Endothelial cell of umbilical vein (primary cell): ENCODE results near the gene PDIA4. TPM values are rescaled to one million over a fixed set of nuclear protein-coding genes. Genes with fewer than 3 reads are reported as not detected.

Source experiments
- BruUV-seq: library from RNA; stranded (reverse); fragments of 400-500 nt; replicated peaks from 2 replicates; lab custom pipeline; 2021; lab: Mats Ljungman, UMichigan
- CTCF ChIA-PET: fragments of 300-600, 350-600 bp; sonication (Branson Sonifier 250); formaldehyde crosslinking; loops from one replicate; lab custom pipeline; 2021; ENCODE audit warnings: antibody characterized with exemption, inconsistent platforms; lab: Charles Lee
- POLR2A ChIA-PET: fragments of 300-600, 350-600 bp; sonication (Branson Sonifier 250); formaldehyde crosslinking; loops from one replicate; lab custom pipeline; 2021; ENCODE audit warnings: antibody characterized with exemption, inconsistent platforms; lab: Charles Lee
- DNase-seq: peaks from one replicate; pipeline ENCODE4 v3.0.0-alpha.2; 2011; ENCODE audit warnings: low read depth, low spot score
- FAIRE-seq: peaks from 2 replicates; lab custom pipeline; 2011; peaks lifted over from hg19 to GRCh38; lab: Jason Lieb, UNC
- H2AFZ ChIP-seq: 2 replicates; pipeline ENCODE4 v1.6.0; 2012; ENCODE audit warnings: low read depth, low read length, control low read depth, inconsistent platforms
- H3K27ac ChIP-seq: 2 replicates; pipeline ENCODE4 v1.5.1; 2011; ENCODE audit warnings: low read depth, mild to moderate bottlenecking, control low read depth, low read length, moderate library complexity; ENCODE audit not compliant: insufficient read depth
- H3K27me3 ChIP-seq, 2 experiments: 2 replicates each; pipeline versions ENCODE4 v1.6.0 to v1.6.1; 2011; ENCODE audit warnings: low read length in 2 of 2, mixed read lengths in 1 of 2; ENCODE audit not compliant: control insufficient read depth in 2 of 2, insufficient read depth in 2 of 2
- H3K36me3 ChIP-seq, 2 experiments: 2 replicates in 1 of 2; 3 replicates in 1 of 2; pipeline ENCODE4 v1.5.1; 2011; ENCODE audit warnings: low read length in 2 of 2, mild to moderate bottlenecking in 1 of 2, moderate library complexity in 1 of 2; ENCODE audit not compliant: control insufficient read depth in 2 of 2, insufficient read depth in 2 of 2; ENCODE audit errors: extremely low read depth in 1 of 2
- H3K4me1 ChIP-seq: 3 replicates; pipeline ENCODE4 v1.5.1; 2011; ENCODE audit warnings: mild to moderate bottlenecking, low read length; ENCODE audit not compliant: control insufficient read depth, insufficient read depth; ENCODE audit errors: extremely low read depth
- H3K4me2 ChIP-seq: 2 replicates; pipeline ENCODE4 v1.6.1; 2011; ENCODE audit warnings: low read length, control low read depth, mixed read lengths; ENCODE audit not compliant: insufficient read depth
- H3K4me3 ChIP-seq, 3 experiments: fragments of 200-600 bp in 1 of 3; sonication (generic), shearing (Covaris generic) in 1 of 3; replicated peaks in 1 of 3; 2 replicates each; pipeline ENCODE4 v1.5.1; 2011 to 2016; ENCODE audit warnings: control low read depth in 3 of 3, low read length in 3 of 3, mild to moderate bottlenecking in 2 of 3, inconsistent platforms in 1 of 3, low read depth in 1 of 3, moderate library complexity in 1 of 3; ENCODE audit not compliant: insufficient read depth in 1 of 3
- H3K79me2 ChIP-seq: 2 replicates; pipeline ENCODE4 v1.6.0; 2012; ENCODE audit warnings: low read length, inconsistent platforms; ENCODE audit not compliant: control insufficient read depth, insufficient read depth
- H3K9ac ChIP-seq: replicated peaks from 2 replicates; pipeline ENCODE3; 2011; ENCODE audit warnings: low read length, control low read depth; ENCODE audit not compliant: insufficient read depth; ENCODE audit errors: extremely low read depth
- H3K9me1 ChIP-seq: replicated peaks from 3 replicates; pipeline ENCODE4 v1.6.0; 2011; ENCODE audit warnings: mild to moderate bottlenecking, low read length; ENCODE audit not compliant: control insufficient read depth, insufficient read depth; ENCODE audit errors: extremely low read depth
- H3K9me3 ChIP-seq: replicated peaks from 2 replicates; pipeline ENCODE4 v1.5.1; 2012; ENCODE audit warnings: low read length, inconsistent platforms; ENCODE audit not compliant: control insufficient read depth, insufficient read depth
- H4K20me1 ChIP-seq: replicated peaks from 2 replicates; pipeline ENCODE3; 2011; ENCODE audit warnings: mild to moderate bottlenecking, low read length; ENCODE audit not compliant: control insufficient read depth, insufficient read depth; ENCODE audit errors: extremely low read depth
- GATA2 ChIP-seq: IDR thresholded peaks from 2 replicates; pipeline ENCODE4 v1.7.0; 2011; ENCODE audit warnings: low read depth, mild to moderate bottlenecking, moderate library complexity, mixed read lengths, low read length; ENCODE audit not compliant: insufficient read length, insufficient read depth
- JUN ChIP-seq: IDR thresholded peaks from 2 replicates; pipeline ENCODE4 v1.6.1; 2011; ENCODE audit warnings: borderline replicate concordance, low read depth; ENCODE audit not compliant: insufficient read length, insufficient read depth
- MYC ChIP-seq: IDR thresholded peaks from one replicate; pipeline ENCODE4 v1.6.1; 2011; ENCODE audit warnings: mild to moderate bottlenecking, low read depth, low read length
- POLR2A ChIP-seq: IDR thresholded peaks from 2 replicates; pipeline ENCODE4 v1.6.1; 2012; ENCODE audit warnings: low read depth, mild to moderate bottlenecking, control low read depth, low read length
- POLR2AphosphoS5 ChIP-seq: IDR thresholded peaks from 2 replicates; pipeline ENCODE4 v1.6.1; 2012; ENCODE audit warnings: low read depth, mild to moderate bottlenecking, control low read depth, low read length, moderate library complexity; ENCODE audit not compliant: insufficient read depth
- dilution Hi-C: fragments of 300-500 bp; cut with MboI; formaldehyde crosslinking; loops from one replicate; pipeline ENCODE4 v1.15.0; 2019; ENCODE audit warnings: low sequenced_read_pairs; ENCODE audit not compliant: extremely low pct_ligation_motif_present
- intact Hi-C: fragments of 100-400 bp; cut with micrococcal nuclease; formaldehyde crosslinking; loops from one replicate; pipeline ENCODE4 v1.10.0; 2022
- polyA plus RNA-seq, 4 experiments: library from polyadenylated mRNA; depleted of rRNA in 3 of 4; stranded (reverse) in 3 of 4; unstranded in 1 of 4; fragments of >200 nt; gene quantifications; 2 replicates each; pipeline versions ENCODE4 v1.2.1 to v1.2.3, GENCODE V29; 2011 to 2012; ENCODE audit warnings: missing spikeins in 1 of 4
- total RNA-seq: library from RNA; stranded (reverse); gene quantifications from 2 replicates; pipeline ENCODE4 v1.2.3, GENCODE V29; 2021
- TF ChIP-seq, protein P1 (sequence below), 2 donors: IDR thresholded peaks; 1 replicate in 1 of 2; 2 replicates in 1 of 2; pipeline ENCODE4 v1.5.1; 2011; ENCODE audit warnings: low read length in 2 of 2, mild to moderate bottlenecking in 2 of 2, moderate library complexity in 2 of 2, control low read depth in 1 of 2, inconsistent platforms in 1 of 2, low read depth in 1 of 2; ENCODE audit not compliant: insufficient read depth in 1 of 2; ENCODE audit errors: extremely low read depth in 1 of 2

The PDIA4 gene
- total and polyA plus RNA-seq, 2 donors (not counting 3 experiments of a cell fraction or from before 2014, with no cell fraction given): 217 to 308 TPM

DNA sequence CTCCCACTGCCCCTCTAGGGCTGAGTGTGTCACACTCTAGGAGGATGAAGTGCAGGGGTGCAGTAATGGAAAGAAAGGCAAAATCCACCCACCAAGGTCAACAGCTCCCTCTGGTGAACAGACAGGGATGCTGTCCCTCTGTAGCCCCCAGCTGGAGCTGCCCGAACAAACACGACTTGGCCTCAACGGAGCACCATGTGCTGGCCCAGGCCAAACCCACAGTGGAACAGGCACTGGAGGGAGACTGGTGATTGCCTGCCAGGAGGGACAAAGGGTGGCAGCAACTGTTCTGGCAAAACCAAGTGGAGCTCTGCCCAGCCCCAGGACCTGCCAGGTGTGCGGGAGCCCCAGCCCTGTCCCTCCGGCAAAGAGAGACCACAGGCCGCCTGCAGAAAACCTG, 20.7 kb downstream of the PDIA4 start:
- no peak for DNase-seq

DNA sequence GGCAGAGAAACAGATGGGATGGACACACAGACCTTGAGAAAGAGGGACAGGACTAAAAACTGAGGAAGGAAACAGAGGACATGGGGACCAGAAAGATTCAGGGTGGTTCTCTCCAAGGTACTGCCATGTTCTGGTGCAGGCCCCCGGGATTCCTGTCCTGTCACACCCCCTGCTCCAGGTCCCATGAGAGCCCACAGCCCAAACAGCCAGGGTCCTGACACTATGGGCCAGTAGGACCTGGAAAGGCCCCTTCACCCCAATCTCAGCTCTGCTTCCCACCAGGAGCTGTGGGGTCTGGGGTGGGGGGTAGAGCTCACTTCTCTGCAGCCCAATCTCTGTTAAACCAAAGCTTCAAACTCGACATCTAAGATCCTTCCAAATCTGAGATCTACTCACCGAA, 21.2 kb downstream of the PDIA4 start:
- Histone ChIP-seq H3K9ac (no peak overlapping the region), H3K4me3 (no peak overlapping the region), H3K9me1 (no peaks in the 10 kb centered on the region), H3K4me1 (no peaks in the 10 kb centered on the region), H3K4me2 (no peak overlapping the region), H4K20me1 (no peaks in the 10 kb centered on the region), H3K36me3 (peaks cover 31 to 77% of the 10 kb centered on the region in 2 experiments), H3K27me3 (no peaks in the 10 kb centered on the region), H3K27ac (no peak overlapping the region), H3K9me3 (no peaks in the 10 kb centered on the region), H2AFZ (no peak overlapping the region), H3K79me2 (no peaks in the 10 kb centered on the region)
- CTCF ChIA-PET: interaction anchor here (1.0 to 4.9 kb wide), 6 partner anchors 9 to 260 kb away, joined by 3 to 146 read pairs (median 13); partner anchors contain the start of gene PDIA4
- TF ChIP-seq POLR2AphosphoS5: no peak
- no peak for TF ChIP-seq JUN
- TF ChIP-seq POLR2A: no peak
- no peak for TF ChIP-seq GATA2
- TF ChIP-seq MYC: no peak
- intact Hi-C loops (no loop called here), dilution Hi-C loops (no loop called here)
- DNase-seq (no peak), FAIRE-seq (no peak)
- no TSS peak for BruUV-seq
- POLR2A ChIA-PET: no interaction called here

More for the DNA sequence above, 20.7 kb downstream of the PDIA4 start:
- Histone ChIP-seq H3K9ac (no peak overlapping the region), H4K20me1 (no peaks in the 10 kb centered on the region), H3K79me2 (no peaks in the 10 kb centered on the region), H2AFZ (no peak overlapping the region), H3K4me1 (no peaks in the 10 kb centered on the region), H3K9me1 (no peaks in the 10 kb centered on the region), H3K9me3 (no peaks in the 10 kb centered on the region), H3K4me3 (no peak overlapping the region), H3K4me2 (no peak overlapping the region), H3K27me3 (no peaks in the 10 kb centered on the region), H3K27ac (no peak overlapping the region), H3K36me3 (peaks cover 31 to 77% of the 10 kb centered on the region in 2 experiments)
- CTCF ChIA-PET: interaction anchor here (2.0 to 4.9 kb wide), 4 partner anchors 9 to 59 kb away, joined by 8 to 146 read pairs (median 29); partner anchors contain the start of gene PDIA4
- FAIRE-seq: no peak
- BruUV-seq: no TSS peak
- intact Hi-C loops (no loop called here), dilution Hi-C loops (no loop called here)
- TF ChIP-seq, protein P1, sequence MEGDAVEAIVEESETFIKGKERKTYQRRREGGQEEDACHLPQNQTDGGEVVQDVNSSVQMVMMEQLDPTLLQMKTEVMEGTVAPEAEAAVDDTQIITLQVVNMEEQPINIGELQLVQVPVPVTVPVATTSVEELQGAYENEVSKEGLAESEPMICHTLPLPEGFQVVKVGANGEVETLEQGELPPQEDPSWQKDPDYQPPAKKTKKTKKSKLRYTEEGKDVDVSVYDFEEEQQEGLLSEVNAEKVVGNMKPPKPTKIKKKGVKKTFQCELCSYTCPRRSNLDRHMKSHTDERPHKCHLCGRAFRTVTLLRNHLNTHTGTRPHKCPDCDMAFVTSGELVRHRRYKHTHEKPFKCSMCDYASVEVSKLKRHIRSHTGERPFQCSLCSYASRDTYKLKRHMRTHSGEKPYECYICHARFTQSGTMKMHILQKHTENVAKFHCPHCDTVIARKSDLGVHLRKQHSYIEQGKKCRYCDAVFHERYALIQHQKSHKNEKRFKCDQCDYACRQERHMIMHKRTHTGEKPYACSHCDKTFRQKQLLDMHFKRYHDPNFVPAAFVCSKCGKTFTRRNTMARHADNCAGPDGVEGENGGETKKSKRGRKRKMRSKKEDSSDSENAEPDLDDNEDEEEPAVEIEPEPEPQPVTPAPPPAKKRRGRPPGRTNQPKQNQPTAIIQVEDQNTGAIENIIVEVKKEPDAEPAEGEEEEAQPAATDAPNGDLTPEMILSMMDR (IDR thresholded peaks at IDR 0.05; ENCODE audit: extremely low read depth in 1 of 2, insufficient read depth in 1 of 2, low read depth in 1 of 2, low read length in 2 of 2): peak in 1 of 2 donors; percentile 16
- no peak for TF ChIP-seq POLR2AphosphoS5
- POLR2A ChIA-PET: no interaction called here
